ENCODE measurements around the gene MICU1.

- TF ChIP-seq, protein P1, sequence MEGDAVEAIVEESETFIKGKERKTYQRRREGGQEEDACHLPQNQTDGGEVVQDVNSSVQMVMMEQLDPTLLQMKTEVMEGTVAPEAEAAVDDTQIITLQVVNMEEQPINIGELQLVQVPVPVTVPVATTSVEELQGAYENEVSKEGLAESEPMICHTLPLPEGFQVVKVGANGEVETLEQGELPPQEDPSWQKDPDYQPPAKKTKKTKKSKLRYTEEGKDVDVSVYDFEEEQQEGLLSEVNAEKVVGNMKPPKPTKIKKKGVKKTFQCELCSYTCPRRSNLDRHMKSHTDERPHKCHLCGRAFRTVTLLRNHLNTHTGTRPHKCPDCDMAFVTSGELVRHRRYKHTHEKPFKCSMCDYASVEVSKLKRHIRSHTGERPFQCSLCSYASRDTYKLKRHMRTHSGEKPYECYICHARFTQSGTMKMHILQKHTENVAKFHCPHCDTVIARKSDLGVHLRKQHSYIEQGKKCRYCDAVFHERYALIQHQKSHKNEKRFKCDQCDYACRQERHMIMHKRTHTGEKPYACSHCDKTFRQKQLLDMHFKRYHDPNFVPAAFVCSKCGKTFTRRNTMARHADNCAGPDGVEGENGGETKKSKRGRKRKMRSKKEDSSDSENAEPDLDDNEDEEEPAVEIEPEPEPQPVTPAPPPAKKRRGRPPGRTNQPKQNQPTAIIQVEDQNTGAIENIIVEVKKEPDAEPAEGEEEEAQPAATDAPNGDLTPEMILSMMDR (IDR thresholded peaks at IDR 0.05), result no peak
- TF ChIP-seq EP300 (IDR thresholded peaks at IDR 0.05), result no peak
- TF ChIP-seq POLR2A (IDR thresholded peaks at IDR 0.05), result no peak
- TF ChIP-seq POLR2AphosphoS5 (IDR thresholded peaks at IDR 0.05), result no peak
Observed at GRCh38 chr10:72375173-72375572, 250.7 kb downstream of the MICU1 start.
